GM19452 (cell line): ENCODE results near the gene PLCXD1.
"Not testable (repeated sequence)": the region's sequence is repeated elsewhere in the genome, so short reads cannot be mapped to it uniquely, and the experiment has no call there.

ENCODE experiments used
- ATAC-seq: cut with Tn5 transposase; IDR thresholded peaks from one replicate; pipeline ENCODE4 v1.9.1; 2021; ENCODE audit not compliant: unreplicated experiment

PLCXD1 gene

DNA sequence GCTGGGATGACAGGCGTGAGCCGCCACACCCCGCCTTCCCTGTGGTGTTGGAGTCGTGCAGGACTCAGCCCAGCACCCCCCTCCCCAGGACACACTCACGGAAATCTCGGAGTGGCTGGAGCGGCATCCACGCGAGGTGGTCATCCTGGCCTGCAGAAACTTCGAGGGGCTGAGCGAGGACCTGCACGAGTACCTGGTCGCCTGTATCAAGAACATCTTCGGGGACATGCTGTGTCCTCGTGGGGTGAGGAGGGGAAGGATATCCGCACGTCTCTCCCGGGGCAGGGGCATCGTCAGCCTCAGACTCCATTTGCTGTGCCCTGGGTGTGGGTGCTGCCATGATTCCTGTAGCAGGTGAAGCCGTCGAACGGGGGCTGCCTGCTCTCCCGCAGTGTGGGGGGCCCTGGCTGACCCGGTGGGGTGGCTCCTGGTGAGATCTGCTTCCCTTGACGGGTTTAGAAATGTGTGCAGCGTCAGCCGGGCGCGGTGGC lies 10.3 kb downstream of the PLCXD1 start:
- no peak for ATAC-seq

DNA sequence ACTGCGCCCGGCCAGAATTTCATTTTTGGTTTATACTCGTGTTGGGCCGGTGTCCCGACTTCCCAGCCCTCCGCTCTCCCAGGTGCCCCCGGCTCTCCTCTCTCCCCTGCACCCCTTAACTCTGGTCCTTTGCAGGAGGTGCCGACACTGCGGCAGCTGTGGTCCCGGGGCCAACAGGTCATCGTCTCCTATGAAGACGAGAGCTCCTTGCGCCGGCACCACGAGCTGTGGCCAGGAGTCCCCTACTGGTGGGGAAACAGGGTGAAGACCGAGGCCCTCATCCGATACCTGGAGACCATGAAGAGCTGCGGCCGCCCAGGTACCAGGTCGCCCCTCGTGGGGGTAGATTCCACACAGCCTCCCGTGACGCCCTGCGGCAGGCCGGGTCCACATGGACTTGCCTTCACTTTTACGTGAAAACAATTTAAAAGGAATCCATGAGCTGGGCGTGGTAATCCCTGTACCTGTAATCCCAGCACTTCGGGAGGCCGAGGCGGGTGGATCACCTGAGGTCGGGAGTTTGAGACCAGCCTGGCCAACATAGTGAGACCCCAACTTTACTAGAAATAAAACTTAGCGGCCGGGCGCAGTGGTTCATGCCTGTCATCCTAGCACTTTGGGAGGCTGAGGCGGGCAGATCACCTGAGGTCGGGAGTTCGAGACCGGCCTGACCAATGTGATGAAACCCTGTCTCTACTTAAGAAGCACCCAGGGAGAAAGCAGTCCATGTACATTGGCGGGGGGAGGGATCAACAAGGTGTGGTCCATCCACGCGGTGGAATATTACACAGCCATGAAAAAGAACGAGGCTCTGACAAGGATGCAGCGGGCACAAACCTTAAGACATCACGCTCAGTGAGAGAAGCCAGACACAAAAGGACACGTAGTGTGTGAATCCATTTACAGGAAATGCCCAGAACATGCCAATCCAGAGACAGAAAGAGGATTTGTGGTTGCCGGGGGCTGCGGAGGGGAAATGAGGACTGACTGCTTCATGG lies 12.0 kb downstream of the PLCXD1 start:
- ATAC-seq, result no peak

DNA sequence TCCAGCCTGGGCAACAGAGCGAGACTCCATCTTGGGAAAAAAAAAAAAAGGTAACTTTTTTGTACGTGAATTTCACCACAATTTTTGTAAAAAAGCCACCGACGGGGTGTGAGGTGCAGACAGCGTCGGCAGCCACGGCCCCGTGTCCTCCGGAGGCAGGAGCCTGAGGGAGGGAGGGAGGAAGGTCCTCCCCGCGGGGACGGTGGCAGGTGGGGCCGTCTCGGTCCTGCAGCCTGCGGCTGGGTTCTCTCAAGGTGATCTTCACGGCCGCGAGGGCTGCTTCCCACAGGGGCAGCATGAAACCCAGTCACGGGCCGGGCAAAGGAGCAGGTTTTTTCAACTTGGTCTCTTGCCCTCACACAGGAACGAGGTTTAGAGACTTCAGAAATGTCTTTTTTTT lies 14.0 kb downstream of the PLCXD1 start:
- ATAC-seq, result no peak

DNA sequence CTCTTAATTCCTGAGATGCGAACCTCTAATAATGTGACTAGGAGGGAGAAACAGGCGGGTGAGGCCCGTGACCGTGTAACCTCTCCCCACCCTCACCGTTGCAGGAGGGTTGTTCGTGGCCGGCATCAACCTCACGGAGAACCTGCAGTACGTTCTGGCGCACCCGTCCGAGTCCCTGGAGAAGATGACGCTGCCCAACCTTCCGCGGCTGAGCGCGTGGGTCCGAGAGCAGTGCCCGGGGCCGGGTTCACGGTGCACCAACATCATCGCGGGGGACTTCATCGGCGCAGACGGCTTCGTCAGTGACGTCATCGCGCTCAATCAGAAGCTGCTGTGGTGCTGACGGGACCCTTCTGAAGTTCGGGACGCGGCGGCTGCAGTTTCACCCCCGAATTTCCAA lies 17.8 kb downstream of the PLCXD1 start:
- no peak for ATAC-seq

DNA sequence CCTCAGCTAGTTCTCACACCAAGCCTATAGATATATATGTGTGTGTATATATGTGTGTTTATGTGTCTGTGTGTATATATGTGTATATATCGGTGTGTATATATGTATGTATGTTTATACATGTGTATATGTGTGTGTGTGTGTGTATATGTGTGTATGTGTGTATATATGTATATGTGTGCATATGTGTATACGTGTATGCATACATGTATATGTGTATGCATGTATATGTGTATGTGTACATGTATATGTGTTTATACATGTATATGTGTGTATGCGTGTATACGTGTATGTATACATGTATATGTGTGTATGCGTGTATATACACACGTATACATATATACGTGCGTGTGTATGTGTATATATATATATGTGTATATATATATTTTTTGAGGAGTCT lies 19.2 kb downstream of the PLCXD1 start:
- no peak for ATAC-seq

DNA sequence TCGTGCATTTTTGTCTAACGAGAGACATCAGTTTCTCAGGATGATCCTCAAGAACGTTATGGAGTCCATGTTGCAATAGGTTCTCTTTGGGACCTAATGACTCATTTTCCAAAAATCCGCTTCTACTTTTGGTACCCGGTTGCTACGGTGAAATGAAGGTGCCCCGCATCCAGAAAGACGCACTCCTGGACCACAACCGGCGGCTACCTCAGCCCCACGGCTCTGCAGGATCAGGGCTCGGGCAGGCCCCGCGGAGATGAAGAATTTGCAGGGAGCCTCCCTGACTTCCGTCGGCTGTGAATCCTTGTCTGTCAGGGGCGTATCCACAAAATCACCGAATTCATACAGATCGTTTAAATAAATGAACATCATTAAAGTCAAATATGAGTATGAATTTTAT lies 21.8 kb downstream of the PLCXD1 start:
- no peak for ATAC-seq

DNA sequence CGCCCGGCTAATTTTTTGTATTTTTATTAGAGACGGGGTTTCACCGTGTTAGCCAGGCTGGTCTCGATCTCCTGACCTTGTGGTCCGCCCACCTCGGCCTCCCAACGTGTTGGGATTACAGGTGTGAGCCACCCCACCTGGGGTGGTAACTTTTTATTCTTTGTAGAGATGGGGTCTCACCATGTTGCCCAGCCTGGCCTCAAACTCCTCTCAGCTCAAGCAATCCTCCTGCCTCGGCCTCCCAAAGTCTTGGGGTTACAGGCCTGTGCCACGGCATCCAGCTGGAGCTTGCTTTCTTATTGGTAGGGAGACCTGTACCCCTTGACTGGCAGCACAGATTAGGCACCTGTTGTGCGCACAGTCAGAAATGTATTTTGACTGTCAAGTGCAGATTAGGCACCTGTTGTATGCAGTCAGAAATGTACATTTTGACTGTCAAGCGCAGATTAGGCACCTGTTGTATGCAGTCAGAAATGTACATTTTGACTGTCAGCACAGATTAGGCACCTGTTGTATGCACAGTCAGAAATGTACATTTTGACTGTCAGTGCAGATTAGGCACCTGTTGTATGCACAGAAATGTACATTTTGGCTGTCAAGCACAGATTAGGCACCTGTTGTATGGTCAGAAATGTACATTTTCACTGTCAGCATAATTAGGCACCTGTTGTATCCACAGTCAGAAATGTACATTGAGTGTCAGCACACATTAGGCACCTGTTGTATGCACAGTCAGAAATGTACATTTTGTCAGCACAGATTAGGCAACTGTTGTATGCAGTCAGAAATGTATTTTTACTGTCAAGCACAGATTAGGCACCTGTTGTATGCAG lies 24.8 kb downstream of the PLCXD1 start:
- not testable (repeated sequence) for ATAC-seq

DNA sequence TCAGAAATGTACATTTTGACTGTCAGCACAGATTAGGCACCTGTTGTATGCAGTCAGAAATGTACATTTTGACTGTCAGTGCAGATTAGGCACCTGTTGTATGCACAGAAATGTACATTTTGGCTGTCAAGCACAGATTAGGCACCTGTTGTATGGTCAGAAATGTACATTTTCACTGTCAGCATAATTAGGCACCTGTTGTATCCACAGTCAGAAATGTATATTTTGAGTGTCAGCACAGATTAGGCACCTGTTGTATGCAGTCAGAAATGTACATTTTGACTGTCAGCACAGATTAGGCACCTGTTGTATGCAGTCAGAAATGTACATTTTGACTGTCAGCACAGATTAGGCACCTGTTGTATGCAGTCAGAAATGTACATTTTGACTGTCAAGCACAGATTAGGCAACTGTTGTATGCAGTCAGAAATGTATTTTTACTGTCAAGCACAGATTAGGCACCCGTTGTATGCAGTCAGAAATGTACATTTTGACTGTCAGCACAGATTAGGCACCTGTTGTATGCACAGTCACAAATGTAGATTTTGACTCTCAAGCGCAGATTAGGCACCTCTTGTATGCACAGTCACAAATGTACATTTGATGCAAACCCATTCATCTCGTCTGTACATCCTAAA lies 25.6 kb downstream of the PLCXD1 start:
- not testable (repeated sequence) for ATAC-seq

DNA sequence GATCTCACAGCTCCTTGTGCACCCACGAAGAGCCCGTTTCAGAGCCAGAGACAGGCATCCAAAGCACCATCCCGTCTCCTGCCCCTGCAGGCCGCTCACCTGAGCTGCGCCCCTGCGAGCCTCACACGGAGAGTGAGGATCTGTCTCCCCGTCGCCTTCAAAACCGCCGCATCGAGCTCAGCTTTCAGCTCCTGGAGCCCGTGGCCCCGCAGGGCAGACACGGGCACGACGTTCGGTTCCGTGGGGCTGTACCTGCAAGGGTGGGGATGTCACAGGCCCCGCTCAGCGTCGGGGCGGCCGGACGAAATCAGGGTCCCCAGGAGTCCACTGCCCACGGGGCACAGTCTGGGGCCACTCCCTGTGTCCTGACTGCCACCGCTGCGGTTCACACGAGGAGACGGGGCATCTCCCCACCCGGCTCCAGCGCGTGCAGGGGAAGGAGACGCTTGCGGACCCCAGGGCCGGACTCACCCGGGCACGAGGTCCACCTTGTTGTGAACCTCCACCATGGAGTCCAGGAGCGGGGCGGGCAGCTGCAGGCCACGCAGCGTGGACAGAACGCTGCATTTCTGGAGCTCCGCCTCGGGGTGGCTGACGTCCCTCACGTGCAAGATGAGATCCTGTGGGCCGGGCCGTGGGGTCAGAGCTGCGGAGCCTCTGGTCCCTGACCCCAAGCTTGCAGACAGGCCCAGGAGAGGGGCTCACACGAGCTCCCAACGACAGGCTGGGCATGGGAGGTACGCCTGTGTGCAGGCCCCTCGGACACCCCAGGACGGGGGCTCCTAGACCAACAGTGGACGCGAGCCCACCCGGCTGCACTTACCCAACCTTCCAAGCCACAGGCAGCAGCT lies 26.3 kb downstream of the PLCXD1 start:
- no peak for ATAC-seq

DNA sequence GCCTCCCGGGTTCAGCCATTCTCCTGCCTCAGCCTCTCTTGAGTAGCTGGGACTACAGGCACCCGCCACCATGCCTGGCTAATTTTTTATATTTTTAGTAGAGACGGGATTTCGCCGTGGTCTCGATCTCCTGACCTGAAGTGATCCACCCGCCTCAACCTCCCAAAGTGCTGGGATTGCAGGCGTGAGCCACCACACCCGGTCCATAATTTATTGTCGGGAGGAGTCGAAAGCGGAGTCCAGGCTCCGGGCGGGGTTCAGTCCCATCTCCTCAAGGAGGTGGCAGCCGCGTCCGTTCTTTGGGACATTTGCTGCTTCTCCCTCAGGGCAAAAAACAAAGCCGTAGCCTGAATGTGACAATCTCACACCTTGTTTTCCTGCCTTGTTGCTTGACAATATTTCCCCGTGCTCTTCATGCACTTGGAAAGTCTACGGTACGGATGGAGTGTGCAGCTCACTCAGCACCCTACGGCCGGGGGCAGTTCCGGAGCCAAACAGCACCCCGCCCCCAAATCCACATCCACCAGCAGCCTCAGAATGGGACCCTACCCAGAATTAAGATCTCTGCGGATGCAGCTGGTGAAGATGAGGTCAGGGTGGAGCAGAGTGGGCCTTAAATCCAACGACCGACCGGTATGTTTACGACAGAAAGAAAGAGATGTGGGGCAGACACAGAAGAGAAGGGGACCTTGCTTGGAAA lies 27.8 kb downstream of the PLCXD1 start:
- ATAC-seq, result no peak

DNA sequence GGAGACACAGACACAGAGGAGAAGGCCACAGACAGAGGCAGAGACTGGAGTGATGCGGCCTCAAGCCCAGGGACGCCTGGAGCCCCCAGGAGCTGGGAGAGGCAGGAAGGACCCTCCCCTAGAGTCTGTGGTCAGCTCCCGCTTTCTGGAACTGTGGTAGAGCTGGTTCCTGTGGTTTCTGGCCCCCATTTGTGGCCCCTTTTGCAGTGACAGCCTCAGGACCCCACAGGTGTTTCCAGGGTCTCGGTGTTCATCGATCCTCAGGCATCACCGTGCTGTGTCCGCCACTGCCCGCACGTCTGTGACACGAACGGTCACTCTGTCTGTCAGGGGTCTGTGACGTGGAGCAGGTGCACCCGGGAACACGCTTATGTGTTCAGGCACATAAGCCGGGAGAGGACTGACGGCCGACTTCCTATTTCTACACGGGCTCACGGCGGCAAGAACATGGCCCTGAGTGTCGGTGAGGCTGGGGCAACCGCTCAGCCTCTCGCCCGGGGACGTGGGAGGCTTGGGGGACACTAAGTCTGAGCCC lies 29.5 kb downstream of the PLCXD1 start:
- no peak for ATAC-seq

DNA sequence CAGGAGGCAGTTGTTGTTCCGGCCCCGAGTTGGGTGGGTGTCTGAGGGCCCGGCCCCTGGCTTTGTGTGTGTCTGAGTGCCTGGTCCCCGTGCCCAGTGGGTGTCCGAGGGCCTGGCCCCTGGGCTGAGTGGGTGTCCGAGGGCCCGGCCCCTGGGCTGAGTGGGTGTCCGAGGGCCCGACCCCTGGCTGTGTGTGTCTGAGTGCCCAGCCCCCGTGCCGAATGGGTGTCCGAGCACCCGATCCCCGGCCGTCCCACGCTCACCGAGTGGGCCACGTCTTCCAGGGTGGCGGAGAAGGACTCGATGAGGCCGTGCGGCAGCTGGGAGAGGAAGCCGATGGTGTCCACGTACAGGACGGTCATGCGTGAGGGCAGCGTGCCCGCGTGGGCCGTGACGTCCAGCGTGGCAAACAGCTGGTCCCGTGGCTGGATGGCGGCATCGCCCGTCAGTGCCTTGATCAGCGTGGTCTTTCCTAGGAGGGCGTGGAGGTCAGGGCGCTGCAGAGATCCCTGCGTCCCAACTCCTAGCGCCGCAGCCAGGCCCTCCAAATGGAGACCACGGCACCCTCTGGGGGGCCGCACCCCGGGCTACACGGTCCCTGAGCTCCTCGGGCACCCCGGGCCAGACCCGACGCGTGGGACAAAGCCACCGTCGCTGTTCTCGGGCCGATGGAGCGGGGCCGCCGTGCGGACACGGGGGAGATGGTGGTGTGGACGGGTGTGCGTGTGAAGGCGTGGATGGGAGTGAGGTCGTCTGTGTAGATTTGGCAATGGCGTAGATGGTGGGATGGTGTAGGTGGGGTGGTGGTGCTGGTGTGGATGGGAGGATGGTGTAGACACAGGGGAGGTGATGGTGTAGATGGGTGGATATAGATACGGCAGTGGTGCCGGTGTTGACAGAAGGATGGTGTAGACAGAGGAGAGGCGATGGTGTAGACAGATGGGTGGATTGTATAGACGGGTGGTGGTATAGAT lies 30.3 kb downstream of the PLCXD1 start:
- ATAC-seq, result no peak

DNA sequence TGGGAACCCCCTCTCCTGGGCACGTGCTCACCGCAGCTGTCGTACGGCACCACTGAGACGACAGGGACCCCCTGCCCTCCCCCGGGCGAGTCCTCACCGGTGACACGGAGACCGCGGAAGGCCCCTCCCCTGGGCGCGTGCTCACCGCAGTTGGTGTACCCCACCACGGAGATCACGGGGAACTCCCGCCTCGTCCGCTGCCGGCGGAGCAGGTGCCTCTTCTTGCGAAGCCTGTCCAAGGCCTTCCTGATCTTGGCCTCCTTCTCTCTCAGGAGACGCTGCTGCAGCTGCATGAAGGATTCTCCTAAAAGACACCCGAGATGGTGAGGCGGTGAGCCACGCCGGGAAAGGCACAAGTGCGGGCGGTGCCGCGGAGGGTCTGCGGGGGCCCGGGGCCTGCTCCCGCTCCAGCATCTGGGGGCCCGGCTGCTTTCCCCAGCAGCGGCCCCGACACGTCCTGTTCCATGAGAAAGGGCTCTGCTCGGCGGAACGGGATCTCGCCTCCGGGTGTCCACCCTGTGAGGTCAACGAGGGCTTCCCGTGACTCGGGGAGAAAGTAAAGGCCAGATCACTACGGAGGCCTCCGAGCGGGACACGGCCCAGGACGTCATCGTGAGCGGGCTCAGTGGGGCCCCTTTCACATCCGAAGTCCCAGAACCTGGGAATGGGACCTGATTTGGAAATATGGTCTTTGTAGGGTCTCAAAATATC lies 31.6 kb downstream of the PLCXD1 start:
- ATAC-seq, result no peak

DNA sequence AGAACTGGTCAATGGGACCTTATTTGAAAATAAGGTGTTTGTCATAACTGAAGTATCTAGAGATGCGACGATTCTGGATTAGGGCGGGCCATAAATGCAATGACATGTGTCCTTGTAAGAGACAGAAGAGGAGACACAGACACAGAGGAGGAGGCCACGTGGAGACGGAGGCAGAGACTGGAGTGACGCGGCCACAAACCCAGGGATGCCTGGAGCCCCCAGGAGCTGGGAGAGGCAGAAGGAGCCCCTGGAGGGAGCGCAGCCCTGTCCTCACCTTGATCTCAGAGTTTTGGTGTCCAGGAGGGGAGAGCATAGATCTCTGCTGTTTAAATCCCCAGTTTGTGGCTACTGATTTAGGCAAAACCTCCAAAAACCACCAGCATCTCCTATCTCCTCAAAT lies 32.4 kb downstream of the PLCXD1 start:
- ATAC-seq, result no peak

DNA sequence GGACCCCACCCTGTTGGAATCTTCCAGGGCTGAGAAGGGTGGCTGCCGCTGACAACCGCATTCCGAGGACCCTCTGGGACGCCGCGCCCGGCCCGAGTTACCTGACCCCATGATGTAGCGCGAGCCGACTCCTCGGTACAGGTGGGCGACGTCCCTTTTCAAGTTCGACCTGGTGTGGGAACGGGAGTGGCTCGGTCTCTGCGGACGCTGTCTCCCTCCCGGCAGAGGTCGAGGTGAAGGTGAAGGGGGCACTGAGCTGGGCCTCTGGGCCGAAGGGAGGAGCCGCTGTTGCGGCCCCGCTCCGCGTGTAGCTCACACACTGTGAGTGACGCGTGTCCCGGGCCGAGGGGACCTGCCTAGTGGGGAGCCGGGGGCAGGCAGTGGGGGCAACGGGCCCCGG lies 32.9 kb downstream of the PLCXD1 start:
- no peak for ATAC-seq

DNA sequence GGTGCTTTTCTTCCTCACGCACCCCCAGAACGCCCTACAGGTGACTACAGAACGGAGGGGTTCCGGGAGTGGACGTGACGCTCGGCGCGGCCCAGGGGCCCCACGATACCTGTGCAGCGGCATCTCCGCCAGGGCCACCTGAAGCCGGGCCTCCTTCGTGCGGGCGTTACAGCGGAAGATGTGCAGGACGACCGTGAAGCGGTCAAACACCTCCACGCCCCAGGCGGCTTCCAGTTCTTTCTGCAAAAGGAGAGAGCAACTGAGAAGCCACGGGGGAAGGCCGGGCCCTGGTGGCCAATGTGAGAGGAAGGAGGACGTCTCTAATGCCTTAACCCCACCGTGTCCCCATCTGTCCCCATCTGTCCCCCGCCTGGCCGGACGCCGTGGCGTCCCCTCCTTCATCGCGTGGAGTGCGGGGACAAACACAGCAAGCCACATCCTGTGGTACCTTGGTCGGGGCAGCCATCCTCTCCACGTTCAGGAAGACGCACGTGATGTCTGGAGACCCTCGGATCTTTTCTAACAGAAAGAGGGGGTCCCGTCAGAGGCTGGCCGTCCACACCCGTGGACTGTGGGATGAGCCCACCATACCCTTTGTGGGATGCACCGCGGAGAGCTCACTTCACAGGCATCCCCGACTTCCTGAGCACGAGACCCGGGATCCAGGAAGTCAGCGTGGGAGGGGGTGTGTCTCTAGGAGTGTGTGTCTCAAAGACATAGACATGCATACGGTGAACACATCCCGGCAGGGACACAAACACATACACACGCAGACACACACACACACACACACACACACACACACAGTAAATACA lies 33.8 kb downstream of the PLCXD1 start:
- no peak for ATAC-seq
